SK-N-SH (cell line): ENCODE results near the gene P2RX1. TPM values are rescaled to one million over a fixed set of nuclear protein-coding genes. Genes with fewer than 3 reads are reported as not detected.

Source experiments
- CTCF ChIA-PET: fragments of 300-600, 350-600 bp; formaldehyde crosslinking; extraction: SDS; loops from one replicate; lab custom pipeline; 2021; lab: Yijun Ruan, JAX
- POLR2A ChIA-PET: fragments of 350-600 bp; sonication (Branson Sonifier 250); formaldehyde crosslinking; extraction: SDS; loops from one replicate; lab custom pipeline; 2020; ENCODE audit warnings: antibody characterized with exemption, inconsistent platforms; lab: Yijun Ruan, JAX
- DNase-seq: peaks from one replicate; pipeline ENCODE4 v3.0.0; 2012
- H2AFZ ChIP-seq: fragments of 200-600 bp; sonication (generic); 2 replicates; pipeline ENCODE4 v1.8.1; 2016; ENCODE audit warnings: antibody characterized with exemption, mild to moderate bottlenecking, low read depth
- H3F3A ChIP-seq: fragments of 200-600 bp; sonication (generic); replicated peaks from 2 replicates; pipeline ENCODE3; 2016; ENCODE audit warnings: antibody characterized with exemption, mild to moderate bottlenecking; ENCODE audit not compliant: insufficient read depth
- H3K27ac ChIP-seq, 2 experiments: fragments of 200-500 bp in 1 of 2; fragments of 200-600 bp in 1 of 2; sonication (Bioruptor generic) in 1 of 2; sonication (generic), shearing (Covaris generic) in 1 of 2; 2 replicates each; pipeline versions ENCODE4 v1.5.1 to v1.6.1; 2014 to 2016; ENCODE audit warnings: low read depth in 2 of 2, inconsistent platforms in 1 of 2, low read length in 1 of 2, mild to moderate bottlenecking in 1 of 2, mixed read lengths in 1 of 2
- H3K27me3 ChIP-seq: fragments of 200-600 bp; sonication (generic), shearing (Covaris generic); 2 replicates; pipeline ENCODE4 v1.6.1; 2016; ENCODE audit warnings: mixed run types; ENCODE audit not compliant: insufficient read depth
- H3K36me3 ChIP-seq, 2 experiments: fragments of 200-500 bp in 1 of 2; fragments of 200-600 bp in 1 of 2; sonication (Bioruptor generic) in 1 of 2; sonication (generic) in 1 of 2; replicated peaks in 1 of 2; 2 replicates each; pipeline versions ENCODE3 to v1.5.1; 2014 to 2016; ENCODE audit warnings: low read length in 1 of 2, mild to moderate bottlenecking in 1 of 2; ENCODE audit not compliant: insufficient read depth in 2 of 2, control insufficient read depth in 1 of 2
- H3K4me1 ChIP-seq, 2 experiments: fragments of 200-500 bp in 1 of 2; fragments of 200-600 bp in 1 of 2; sonication (Bioruptor generic) in 1 of 2; sonication (generic), shearing (Covaris generic) in 1 of 2; 2 replicates each; pipeline versions ENCODE4 v1.5.1 to v1.6.1; 2014 to 2016; ENCODE audit warnings: low read depth in 1 of 2, low read length in 1 of 2, mixed run types in 1 of 2; ENCODE audit not compliant: insufficient read depth in 2 of 2, control insufficient read depth in 1 of 2
- H3K4me2 ChIP-seq: fragments of 200-600 bp; sonication (generic), shearing (Covaris generic); 2 replicates; pipeline ENCODE4 v1.6.1; 2017; ENCODE audit warnings: mixed run types
- H3K4me3 ChIP-seq, 2 experiments: fragments of 200-500 bp in 1 of 2; fragments of 200-600 bp in 1 of 2; sonication (Bioruptor generic) in 1 of 2; sonication (generic), shearing (Covaris generic) in 1 of 2; 2 replicates each; pipeline versions ENCODE4 v1.5.1 to v1.8.1; 2014 to 2016; ENCODE audit warnings: low read depth in 2 of 2, inconsistent platforms in 1 of 2, low read length in 1 of 2, mild to moderate bottlenecking in 1 of 2, mixed read lengths in 1 of 2, moderate library complexity in 1 of 2
- H3K79me2 ChIP-seq: fragments of 200-600 bp; sonication (generic); 2 replicates; pipeline ENCODE4 v1.8.1; 2017; ENCODE audit warnings: mild to moderate bottlenecking; ENCODE audit not compliant: insufficient read depth
- H3K9ac ChIP-seq: fragments of 200-600 bp; sonication (generic); 2 replicates; pipeline ENCODE4 v1.6.1; 2017; ENCODE audit warnings: mixed run types
- H3K9me2 ChIP-seq: fragments of 200-600 bp; sonication (generic); 2 replicates; pipeline ENCODE4 v1.6.1; 2017; ENCODE audit warnings: mixed run types
- H3K9me3 ChIP-seq: fragments of 200-600 bp; sonication (generic); 2 replicates; pipeline ENCODE4 v1.6.1; 2017; ENCODE audit warnings: mixed run types, mild to moderate bottlenecking, moderate library complexity
- H4K20me1 ChIP-seq: fragments of 200-600 bp; sonication (generic); 2 replicates; pipeline ENCODE4 v1.6.1; 2017; ENCODE audit warnings: mild to moderate bottlenecking, mixed run types; ENCODE audit not compliant: insufficient read depth
- ELF1 ChIP-seq: IDR thresholded peaks from 2 replicates; pipeline ENCODE4 v1.4.0; 2012
- GABPA ChIP-seq: IDR thresholded peaks from 2 replicates; pipeline ENCODE4 v1.4.0; 2012; ENCODE audit warnings: low read depth, mild to moderate bottlenecking
- MEF2A ChIP-seq: IDR thresholded peaks from 2 replicates; pipeline ENCODE4 v1.4.0; 2012; ENCODE audit warnings: low read depth, borderline replicate concordance
- NRF1 ChIP-seq: IDR thresholded peaks from 2 replicates; pipeline ENCODE4 v1.6.1; 2012; ENCODE audit warnings: low read depth, mild to moderate bottlenecking, low read length
- RCOR1 ChIP-seq: fragments of 150-350 bp; IDR thresholded peaks from 2 replicates; pipeline ENCODE4 v1.6.1; 2017; ENCODE audit warnings: antibody characterized with exemption, low read length
- SIN3A ChIP-seq: IDR thresholded peaks from 2 replicates; pipeline ENCODE4 v1.6.1; 2012; ENCODE audit warnings: low read depth, mild to moderate bottlenecking, low read length, moderate library complexity, borderline replicate concordance
- TCF12 ChIP-seq: IDR thresholded peaks from 2 replicates; pipeline ENCODE4 v1.4.0; 2012
- TEAD4 ChIP-seq: IDR thresholded peaks from 2 replicates; pipeline ENCODE4 v1.4.0; 2012; ENCODE audit warnings: mild to moderate bottlenecking, borderline replicate concordance; ENCODE audit not compliant: insufficient read depth
- WGBS: methylation state at CpG from one replicate; pipeline ENCODE4 v1.1.6; 2017; ENCODE audit warnings: low lambda C conversion rate; 5-methylcytosine and 5-hydroxymethylcytosine counted together
- polyA plus RNA-seq, 3 experiments: library from polyadenylated mRNA; depleted of rRNA; stranded (reverse); fragments of >200 nt; gene quantifications; 2 replicates each; pipeline ENCODE4 v1.2.3, GENCODE V29; 2012
- TF ChIP-seq, protein P1 (sequence below): IDR thresholded peaks from 2 replicates; pipeline ENCODE4; 2012
- TF ChIP-seq, protein P2 (sequence below): fragments of 150-350 bp; IDR thresholded peaks from 2 replicates; pipeline ENCODE4 v1.6.1; 2017; ENCODE audit warnings: antibody characterized with exemption, low read length, low read depth, borderline replicate concordance
- TF ChIP-seq, protein P3 (sequence below): IDR thresholded peaks from 2 replicates; pipeline ENCODE4 v1.4.0; 2012; ENCODE audit warnings: low read depth, borderline replicate concordance

The P2RX1 gene
- polyA plus RNA-seq, 1 of the 3 experiments (the other 2 are of a cell fraction) = not detected

DNA sequence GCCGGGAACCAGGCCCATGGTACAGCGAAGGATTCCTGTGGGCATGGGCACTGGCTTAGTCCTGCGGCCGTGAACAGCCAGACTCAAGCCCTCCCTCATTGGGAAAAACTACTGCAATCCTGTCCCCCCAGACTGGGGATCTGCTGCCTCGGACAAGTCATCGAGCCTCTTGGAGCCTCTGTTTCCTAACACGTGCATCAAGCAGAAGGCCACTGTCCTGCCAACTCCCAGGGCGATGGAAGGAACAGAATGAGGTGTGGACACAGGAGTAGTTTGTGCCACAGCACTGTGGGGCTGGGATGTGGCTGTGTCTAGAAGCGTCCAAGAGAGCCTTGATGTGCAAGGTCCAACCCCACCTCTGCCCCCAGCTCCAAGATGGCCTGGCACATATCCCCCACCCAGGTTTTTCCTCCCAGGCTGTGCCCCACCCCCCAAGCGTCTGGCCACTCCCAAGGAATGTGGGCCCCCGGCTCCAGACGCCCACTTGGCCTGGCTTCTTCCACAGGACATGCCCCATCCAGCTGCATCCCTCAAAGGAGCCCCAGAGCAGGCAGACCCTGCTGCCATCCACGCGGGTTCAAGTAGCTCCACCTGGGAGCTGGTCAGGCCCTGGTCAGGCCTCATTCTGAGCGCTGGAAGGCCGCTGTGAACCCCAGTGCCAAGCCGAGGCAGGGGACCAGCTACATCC lies 26.8 kb downstream of the P2RX1 start:
- ChIA-PET POLR2A (interaction anchor here (2.4 kb wide), 1 partner anchor 10 kb away, joined by 9 read pairs; no protein-coding TSS in a partner anchor), CTCF (interaction anchor here (1.5 to 2.7 kb wide), 5 partner anchors 10 to 152 kb away, joined by 5 to 14 read pairs (median 9); partner anchors contain the start of gene NCBP3)
- TF ChIP-seq TCF12 (no peak), ELF1 (no peak), TEAD4 (no peak), NRF1 (no peak), GABPA (no peak), RCOR1 (no peak), MEF2A (no peak), SIN3A (no peak)
- TF ChIP-seq, protein P1, sequence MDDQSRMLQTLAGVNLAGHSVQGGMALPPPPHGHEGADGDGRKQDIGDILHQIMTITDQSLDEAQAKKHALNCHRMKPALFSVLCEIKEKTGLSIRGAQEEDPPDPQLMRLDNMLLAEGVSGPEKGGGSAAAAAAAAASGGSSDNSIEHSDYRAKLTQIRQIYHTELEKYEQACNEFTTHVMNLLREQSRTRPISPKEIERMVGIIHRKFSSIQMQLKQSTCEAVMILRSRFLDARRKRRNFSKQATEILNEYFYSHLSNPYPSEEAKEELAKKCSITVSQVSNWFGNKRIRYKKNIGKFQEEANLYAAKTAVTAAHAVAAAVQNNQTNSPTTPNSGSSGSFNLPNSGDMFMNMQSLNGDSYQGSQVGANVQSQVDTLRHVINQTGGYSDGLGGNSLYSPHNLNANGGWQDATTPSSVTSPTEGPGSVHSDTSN = no peak
- TF ChIP-seq, protein P2, sequence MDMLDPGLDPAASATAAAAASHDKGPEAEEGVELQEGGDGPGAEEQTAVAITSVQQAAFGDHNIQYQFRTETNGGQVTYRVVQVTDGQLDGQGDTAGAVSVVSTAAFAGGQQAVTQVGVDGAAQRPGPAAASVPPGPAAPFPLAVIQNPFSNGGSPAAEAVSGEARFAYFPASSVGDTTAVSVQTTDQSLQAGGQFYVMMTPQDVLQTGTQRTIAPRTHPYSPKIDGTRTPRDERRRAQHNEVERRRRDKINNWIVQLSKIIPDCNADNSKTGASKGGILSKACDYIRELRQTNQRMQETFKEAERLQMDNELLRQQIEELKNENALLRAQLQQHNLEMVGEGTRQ = no peak
- TF ChIP-seq, protein P3, sequence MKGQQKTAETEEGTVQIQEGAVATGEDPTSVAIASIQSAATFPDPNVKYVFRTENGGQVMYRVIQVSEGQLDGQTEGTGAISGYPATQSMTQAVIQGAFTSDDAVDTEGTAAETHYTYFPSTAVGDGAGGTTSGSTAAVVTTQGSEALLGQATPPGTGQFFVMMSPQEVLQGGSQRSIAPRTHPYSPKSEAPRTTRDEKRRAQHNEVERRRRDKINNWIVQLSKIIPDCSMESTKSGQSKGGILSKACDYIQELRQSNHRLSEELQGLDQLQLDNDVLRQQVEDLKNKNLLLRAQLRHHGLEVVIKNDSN = no peak
- no peak for DNase-seq
- Histone ChIP-seq H3K4me2 (peak overlapping the region; percentile 96), H3K79me2 (peaks cover 18% of the 10 kb centered on the region; the same call in 1 of the 2 replicates), H3K27me3 (no peaks in the 10 kb centered on the region), H3K4me3 (no peak overlapping the region), H3K36me3 (no peaks in the 10 kb centered on the region), H3K9ac (peak overlapping the region; percentile 80), H2AFZ (0 out of 2 replicates have a peak overlapping the region, but pooled peaks have one; percentile 17), H3K9me3 (no peaks in the 10 kb centered on the region), H3K27ac (peak overlapping the region; percentile 60 to 93; a peak in 3 of 4 replicates), H4K20me1 (0 out of 2 replicates have a peak, but pooled peaks cover 4% of the 10 kb centered on the region), H3K4me1 (peaks cover 9 to 39% of the 10 kb centered on the region in 2 experiments; a peak in 3 of 4 replicates), H3F3A (peaks cover 14% of the 10 kb centered on the region), H3K9me2 (no peaks in the 10 kb centered on the region)
- 89% methylated on average over 11 of the region's 17 CpGs for WGBS

DNA sequence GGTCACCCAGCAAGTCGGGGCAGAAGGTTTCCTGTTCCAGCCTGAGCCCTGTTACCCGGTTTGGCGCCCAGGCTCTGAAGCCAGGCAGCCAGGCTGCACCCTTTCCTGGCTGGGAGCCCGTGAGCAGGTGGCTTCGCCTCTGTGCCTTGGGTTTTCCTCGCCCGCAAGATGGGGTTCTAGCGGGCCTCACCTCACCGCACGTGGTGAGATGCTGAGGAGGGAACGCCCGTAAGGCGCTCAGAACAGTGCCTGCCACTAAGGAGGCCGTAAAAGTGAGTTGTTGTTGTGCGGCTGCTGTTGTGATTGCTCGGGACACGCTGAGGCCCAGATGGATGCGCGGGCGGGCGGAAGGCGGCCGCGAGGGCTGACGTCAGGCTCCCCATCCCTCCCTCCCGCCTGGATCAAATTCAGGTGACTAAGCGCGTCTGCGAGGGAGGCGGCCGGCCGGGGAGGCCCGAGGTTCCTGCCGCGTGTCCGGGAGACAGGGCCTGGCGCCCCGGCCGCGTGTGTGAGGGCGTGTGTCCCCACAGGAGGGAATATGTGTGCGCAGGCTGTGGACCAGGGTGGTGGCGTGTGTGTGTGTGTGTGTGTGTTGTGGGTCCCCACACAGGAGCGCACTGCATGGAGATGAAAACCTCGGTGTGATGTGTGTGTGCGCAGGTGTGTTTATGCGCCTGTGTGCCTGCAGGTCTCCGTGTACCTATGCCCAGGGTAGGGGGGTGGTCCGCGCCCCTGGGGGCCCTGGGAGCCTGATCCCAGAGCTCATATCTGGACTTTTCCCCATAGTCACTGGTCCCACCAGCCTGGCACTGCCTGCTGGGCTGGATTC lies 27.7 kb downstream of the P2RX1 start:
- CTCF ChIA-PET = interaction anchor here (0.6 to 2.3 kb wide), 3 partner anchors 9 to 155 kb away, joined by 3 to 12 read pairs (median 7); no protein-coding TSS in a partner anchor
- POLR2A ChIA-PET = no interaction called here
- Histone ChIP-seq H3K27ac (peak overlapping the region in 1 of 2 experiments; percentile 93; a peak in 1 of 4 replicates), H3K9ac (no peak overlapping the region), H3K36me3 (peaks cover 0 to 5% of the 10 kb centered on the region in 2 experiments), H2AFZ (no peak overlapping the region), H4K20me1 (0 out of 2 replicates have a peak, but pooled peaks cover 4% of the 10 kb centered on the region), H3K4me2 (peak overlapping the region; percentile 96; the same call in 1 of the 2 replicates), H3F3A (peaks cover 10% of the 10 kb centered on the region)
- 92% methylated on average over 32 of the region's 50 CpGs for WGBS
- no peak for TF ChIP-seq ELF1
- TF ChIP-seq, all 33 proteins: peak for 0
- Histone ChIP-seq H3K27me3 (no peaks in the 10 kb centered on the region), H3K4me1 (peaks cover 9 to 37% of the 10 kb centered on the region in 2 experiments; a peak in 3 of 4 replicates), H3K9me3 (no peaks in the 10 kb centered on the region), H3K4me3 (no peak overlapping the region), H3K9me2 (no peaks in the 10 kb centered on the region), H3K79me2 (peaks cover 18% of the 10 kb centered on the region; the same call in 1 of the 2 replicates)
- DNase-seq = no peak
